Posterior vena cava (tissue), 2 donors: ENCODE results near the gene RIPOR3. TPM values are rescaled to one million over a fixed set of nuclear protein-coding genes. Genes with fewer than 3 reads are reported as not detected.
"Not testable (repeated sequence)": the region's sequence is repeated elsewhere in the genome, so short reads cannot be mapped to it uniquely, and the experiment has no call there.

Experiments used
- DNase-seq: peaks from one replicate; pipeline ENCODE4 v3.0.0-alpha.2; 2020; ENCODE audit warnings: low spot score
- intact Hi-C, 2 donors: fragments of 100-400 bp; cut with DNase I; formaldehyde crosslinking; loops; one replicate each; pipeline versions ENCODE4 v1.14.1 to v1.14.2; 2022 to 2023
- total RNA-seq, 2 donors: library from RNA; stranded (reverse); fragmentation: NEBNext Ultra II Directional; extraction: Animal tissue kit (Norgen Biotek cat#: 25700); gene quantifications; one replicate each; pipeline ENCODE4 v1.2.1, GENCODE V29; 2021
- donor health status: DM: yes; HTN: yes; CAD: no.
- donor health status: DM: yes; HTN: yes; CAD: no.

The RIPOR3 gene
- total RNA-seq, 2 donors from 2014 or later, result 10.6 to 11.2 TPM

GRCh38 chr20:50689864-50690649 is 1.3 kb downstream of the RIPOR3 start:
- intact Hi-C loops, result no loop called here
- DNase-seq, result no peak

- intact Hi-C loops, result no loop called here
- no peak for DNase-seq
Measured at GRCh38 chr20:50688256-50688975, 2.9 kb downstream of the RIPOR3 start.

- DNase-seq, result no peak
- intact Hi-C loops, result no loop called here
Measured at GRCh38 chr20:50686821-50687220, 4.5 kb downstream of the RIPOR3 start.

GRCh38 chr20:50683570-50683969 is 7.8 kb downstream of the RIPOR3 start:
- no peak for DNase-seq
- intact Hi-C loops, result no loop called here

DNA sequence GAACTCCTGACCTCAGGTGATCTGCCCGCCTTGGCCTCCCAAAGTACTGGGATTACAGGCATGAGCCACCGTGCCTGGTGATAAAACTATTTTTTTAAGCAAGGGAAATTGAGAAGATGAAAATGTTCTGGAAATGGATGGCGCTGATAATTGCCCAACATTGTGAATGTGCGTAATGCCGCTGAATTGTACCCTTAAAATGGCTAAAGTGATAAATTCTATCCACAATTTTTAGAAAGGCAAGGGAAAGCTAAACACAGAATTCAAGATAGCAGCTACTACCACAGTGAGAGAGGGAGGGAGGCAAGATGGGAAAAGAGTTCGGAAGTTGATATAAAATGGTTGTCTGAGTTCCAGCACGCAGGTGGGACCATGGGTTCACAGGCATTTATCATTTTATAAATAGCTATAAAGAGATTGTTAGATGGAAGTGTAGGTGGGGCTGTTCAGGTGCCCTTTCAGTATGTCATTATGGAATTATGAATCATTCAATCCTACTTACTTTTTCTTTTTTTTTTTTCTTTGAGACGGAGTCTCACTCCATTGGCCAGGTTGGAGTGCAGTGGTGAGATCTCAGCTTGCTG is 8.3 kb downstream of the RIPOR3 start:
- DNase-seq, result no peak
- intact Hi-C loops, result no loop called here

DNA sequence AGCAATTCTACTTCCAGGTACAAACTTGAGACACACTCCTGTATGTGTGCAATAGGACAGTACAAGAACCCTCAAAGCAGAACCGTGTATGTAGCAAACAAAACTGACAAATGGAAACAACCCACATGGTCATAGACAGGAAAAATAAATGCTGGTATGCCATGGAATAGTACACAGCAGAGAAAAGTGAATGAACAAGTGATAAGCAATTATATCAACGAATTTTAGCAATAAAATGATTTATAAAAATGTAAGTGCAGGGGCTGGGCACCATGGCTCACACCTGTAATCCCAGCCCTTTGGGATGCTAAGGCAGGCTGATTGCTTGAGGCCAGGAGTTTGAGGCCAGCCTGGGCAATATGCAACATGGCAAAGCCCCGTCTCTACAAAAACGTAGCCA is 9.3 kb downstream of the RIPOR3 start:
- DNase-seq, result no peak
- intact Hi-C loops, result no loop called here

GRCh38 chr20:50681359-50682064 is 9.8 kb downstream of the RIPOR3 start:
- no peak for DNase-seq
- intact Hi-C loops, result no loop called here

DNA sequence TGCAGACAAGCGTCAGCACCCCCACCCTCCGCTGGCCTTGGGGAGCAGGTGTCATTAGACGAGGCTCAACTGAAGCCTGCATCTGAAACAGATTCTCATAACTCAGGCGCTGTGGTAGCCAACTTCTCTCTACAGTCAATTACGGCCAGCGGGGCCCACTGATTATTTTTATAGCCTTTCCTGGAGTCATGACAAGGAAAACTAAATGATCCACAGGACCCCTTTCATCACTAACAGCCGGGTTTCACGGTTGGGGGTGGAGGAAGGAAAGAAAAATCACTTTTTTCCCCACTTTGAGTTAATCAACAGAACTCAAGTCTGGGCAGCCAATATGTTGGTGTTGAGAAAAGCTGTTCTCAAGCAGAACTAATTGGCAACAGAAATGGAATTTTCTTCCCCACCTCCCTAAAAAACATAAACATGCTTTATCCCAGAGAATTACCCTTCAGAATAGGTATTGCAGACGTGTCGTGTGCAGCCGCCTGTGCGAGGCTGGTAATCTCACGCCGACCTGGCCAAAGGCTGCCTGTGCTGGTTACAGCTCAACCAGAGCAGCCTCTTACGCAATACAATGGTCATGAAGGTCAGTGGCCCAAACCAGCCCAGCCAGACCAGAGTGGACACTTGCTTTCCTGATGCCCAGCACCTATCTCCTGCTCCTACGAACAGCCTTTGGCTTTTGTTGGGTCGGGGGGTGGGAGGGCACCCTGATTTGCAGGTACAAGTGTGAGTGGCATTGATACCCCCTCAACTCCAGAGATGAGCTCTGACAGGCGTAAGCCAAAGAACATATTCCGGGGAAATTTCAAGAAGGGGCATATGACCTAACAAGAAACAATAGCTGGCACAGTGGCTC is 11.0 kb downstream of the RIPOR3 start:
- DNase-seq, result no peak
- intact Hi-C loops, result no loop called here

- intact Hi-C loops, result loop anchor here in 1 of 2 donors (5.0 to 10.0 kb wide), 2 partner anchors 912 to 1225 kb away; no protein-coding TSS in a partner anchor
- DNase-seq, result no peak
Measured at GRCh38 chr20:50679753-50680104, 11.6 kb downstream of the RIPOR3 start.

GRCh38 chr20:50678169-50678898 is 13.0 kb downstream of the RIPOR3 start:
- DNase-seq, result no peak
- intact Hi-C loops, result loop anchor here in 1 of 2 donors (5.0 to 10.0 kb wide), 2 partner anchors 911 to 1226 kb away; no protein-coding TSS in a partner anchor

DNA sequence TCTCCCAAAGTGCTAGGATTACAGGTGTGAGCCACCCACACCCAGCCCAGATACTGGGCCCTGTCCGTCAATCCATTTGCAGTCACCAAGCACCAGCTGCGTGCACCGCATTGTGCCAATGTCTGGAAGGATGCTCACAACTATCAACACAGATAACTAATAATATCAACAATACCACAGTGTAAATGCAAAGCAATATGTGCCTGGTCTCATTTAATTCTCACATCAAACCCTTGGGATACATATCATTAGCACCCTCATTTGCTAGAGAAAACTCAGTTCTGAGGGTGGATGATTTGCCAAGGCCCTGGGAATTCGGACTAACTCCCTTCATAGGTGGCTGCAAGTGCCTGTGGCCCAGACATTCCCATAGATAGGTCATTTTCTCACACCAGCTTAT is 14.5 kb downstream of the RIPOR3 start:
- intact Hi-C loops, result loop anchor here in 1 of 2 donors (5.0 to 10.0 kb wide), 2 partner anchors 910 to 1228 kb away; no protein-coding TSS in a partner anchor
- DNase-seq, result no peak

DNA sequence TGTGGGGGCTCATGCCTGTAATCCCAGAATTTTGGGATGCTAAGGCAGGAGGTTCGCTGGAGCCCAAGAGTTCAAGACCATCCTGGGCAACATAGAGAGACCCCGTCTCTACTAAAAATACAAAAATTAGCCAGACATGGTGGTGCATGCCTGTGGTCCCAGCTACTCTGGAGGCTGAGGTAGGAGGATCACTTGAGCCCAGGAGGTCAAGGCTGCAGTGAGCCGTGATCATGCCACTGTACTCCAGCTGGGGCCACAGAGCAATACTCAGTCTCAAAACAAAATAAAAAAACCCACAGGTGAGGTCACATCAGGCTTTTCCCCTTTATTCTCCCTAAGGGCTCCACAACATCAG is 15.0 kb downstream of the RIPOR3 start:
- not testable (repeated sequence) for DNase-seq
- intact Hi-C loops, result loop anchor here in 1 of 2 donors (5.0 to 10.0 kb wide), 2 partner anchors 909 to 1228 kb away; no protein-coding TSS in a partner anchor

- no peak for DNase-seq
- intact Hi-C loops, result loop anchor here in 1 of 2 donors (5.0 to 10.0 kb wide), 2 partner anchors 909 to 1229 kb away; no protein-coding TSS in a partner anchor
Measured at GRCh38 chr20:50675671-50676376, 15.5 kb downstream of the RIPOR3 start.

GRCh38 chr20:50674138-50674825 is 17.1 kb downstream of the RIPOR3 start:
- DNase-seq, result no peak
- intact Hi-C loops, result loop anchor here in 1 of 2 donors (10.0 kb wide), 1 partner anchor 1231 kb away; no protein-coding TSS in a partner anchor

DNA sequence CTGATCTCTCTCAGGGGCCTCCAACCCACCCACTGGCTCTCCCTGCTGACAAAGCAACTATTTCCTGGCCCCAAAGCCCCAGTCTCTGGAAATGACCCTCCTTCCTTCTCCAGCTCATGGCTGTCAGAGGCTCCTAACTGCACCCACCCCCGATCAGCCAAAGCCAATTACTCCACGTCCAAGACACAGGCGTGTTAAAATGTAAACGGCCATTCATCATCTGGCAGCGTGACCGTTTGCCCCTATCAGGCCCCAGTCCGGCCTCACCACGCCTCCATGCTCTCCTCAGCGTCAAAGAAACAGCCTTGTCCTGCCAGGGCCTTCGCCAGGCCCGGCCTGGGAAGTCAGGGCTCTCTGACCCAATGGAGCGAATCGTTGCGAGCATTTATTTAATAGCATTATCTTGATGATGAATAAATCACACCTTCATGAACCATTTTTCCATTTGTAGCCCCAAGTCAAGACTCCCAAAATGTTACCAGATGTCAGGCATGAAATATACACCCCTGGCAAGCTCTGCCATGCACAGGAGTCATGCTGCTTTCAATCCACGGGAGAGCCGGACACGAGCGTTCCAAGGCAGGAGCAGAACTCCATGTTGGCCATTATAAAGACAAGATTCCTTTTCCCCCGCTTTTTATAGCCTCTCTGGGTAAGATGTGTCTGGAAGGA is 17.7 kb downstream of the RIPOR3 start:
- DNase-seq, result no peak
- intact Hi-C loops, result loop anchor here in 1 of 2 donors (10.0 kb wide), 1 partner anchor 1231 kb away; no protein-coding TSS in a partner anchor

DNA sequence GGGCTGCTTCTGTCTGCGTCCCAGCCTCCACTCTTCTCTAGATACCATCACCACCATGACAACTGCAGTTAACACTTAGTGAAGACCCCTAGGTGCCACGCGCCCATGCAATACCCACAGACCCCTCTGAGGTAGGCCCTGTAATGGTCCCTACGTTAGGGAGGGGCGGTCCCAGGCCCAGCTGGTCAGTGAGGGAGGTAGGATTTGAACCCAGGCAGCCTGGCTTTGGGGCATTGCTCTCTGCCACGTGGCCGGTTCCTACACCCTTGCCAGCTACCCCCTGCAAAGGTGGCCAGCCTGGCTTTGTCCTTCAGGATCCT is 18.2 kb downstream of the RIPOR3 start:
- DNase-seq, result no peak
- intact Hi-C loops, result loop anchor here in 1 of 2 donors (10.0 kb wide), 1 partner anchor 1232 kb away; no protein-coding TSS in a partner anchor
